ENCODE measurements around the gene MYL9. TPM values are rescaled to one million over a fixed set of nuclear protein-coding genes. Genes with fewer than 3 reads are reported as not detected.

Gene MYL9
- total RNA-seq, 1 experiment from 2014 or later = 382 TPM

- POLR2A ChIA-PET = no interaction called here
- no peaks in the 10 kb centered on the region for H3K4me1 Mint-ChIP-seq (ENCODE audit: low read depth, unreplicated experiment)
- Histone ChIP-seq H3K27me3 (replicated peaks; ENCODE audit: control insufficient read depth, insufficient read depth, low read length) (no peaks in the 10 kb centered on the region), H3K36me3 (ENCODE audit: control insufficient read depth, insufficient read depth, low read length) (no peaks in the 10 kb centered on the region), H3K4me3 (ENCODE audit: low read depth, low read length) (no peak overlapping the region), H3K9me3 (no peaks in the 10 kb centered on the region), H3K4me1 (no peaks in the 10 kb centered on the region)
- no peak for TF ChIP-seq CTCF (IDR thresholded peaks at IDR 0.05; ENCODE audit: insufficient read depth in 1 of 2, low read depth in 1 of 2, low read length in 1 of 2, severe bottlenecking in 1 of 2, unreplicated experiment in 1 of 2)
- no peaks in the 10 kb centered on the region for H3K9me3 Mint-ChIP-seq (ENCODE audit: unreplicated experiment)
- no peak overlapping the region for H3K4me3 Mint-ChIP-seq (ENCODE audit: unreplicated experiment)
- BruUV-seq (replicated peaks) = no TSS peak
- no peak for DNase-seq
- CTCF ChIA-PET = interaction anchor here (0.6 to 1.0 kb wide), 2 partner anchors 48 to 276 kb away, joined by 3 to 4 read pairs; no protein-coding TSS in a partner anchor
- peaks cover 2% of the 10 kb centered on the region for H3K27me3 Mint-ChIP-seq (ENCODE audit: insufficient read depth, unreplicated experiment)
- intact Hi-C loops (cut with micrococcal nuclease; ENCODE audit: unreplicated experiment) = no loop called here
- peaks cover 50% of the 10 kb centered on the region for H3K36me3 Mint-ChIP-seq (ENCODE audit: insufficient read depth, unreplicated experiment)
- no peak overlapping the region for H3K27ac Mint-ChIP-seq (ENCODE audit: unreplicated experiment)
These were observed 9.5 kb downstream of the MYL9 start for GRCh38 chr20:36550790-36551299.

DNA sequence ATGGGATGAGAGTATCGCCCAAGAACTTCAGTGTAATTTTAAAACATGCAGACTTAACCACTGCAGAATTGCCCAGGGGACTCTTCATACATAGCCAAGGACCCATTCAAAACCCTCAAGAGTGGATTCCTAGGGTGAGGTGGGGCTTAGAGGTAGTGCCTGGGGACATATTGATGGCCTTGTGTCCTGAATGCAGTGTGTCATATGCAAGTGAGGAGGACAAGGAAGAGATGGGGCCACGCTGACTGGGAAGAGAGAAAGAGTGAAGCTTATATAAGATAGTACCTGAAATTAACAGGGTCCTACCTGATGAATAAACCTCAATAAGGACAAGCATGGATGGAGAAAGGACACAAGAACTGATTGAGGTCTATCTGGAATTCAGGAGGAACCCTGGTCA lies 13.9 kb downstream of the MYL9 start:
- Histone ChIP-seq H3K9me3 (no peaks in the 10 kb centered on the region), H3K36me3 (ENCODE audit: control insufficient read depth, insufficient read depth, low read length) (no peaks in the 10 kb centered on the region), H3K4me1 (no peaks in the 10 kb centered on the region), H3K4me3 (ENCODE audit: low read depth, low read length) (no peak overlapping the region), H3K27me3 (replicated peaks; ENCODE audit: control insufficient read depth, insufficient read depth, low read length) (no peaks in the 10 kb centered on the region)
- H3K27me3 Mint-ChIP-seq (ENCODE audit: insufficient read depth, unreplicated experiment) = peaks cover 2% of the 10 kb centered on the region
- H3K9me3 Mint-ChIP-seq (ENCODE audit: unreplicated experiment) = no peaks in the 10 kb centered on the region
- peaks cover 19% of the 10 kb centered on the region for H3K36me3 Mint-ChIP-seq (ENCODE audit: insufficient read depth, unreplicated experiment)
- DNase-seq = no peak
- ChIA-PET CTCF (no interaction called here), POLR2A (no interaction called here)
- intact Hi-C loops (cut with micrococcal nuclease; ENCODE audit: unreplicated experiment) = no loop called here
- BruUV-seq (replicated peaks) = no TSS peak
- H3K27ac Mint-ChIP-seq (ENCODE audit: unreplicated experiment) = no peak overlapping the region
- H3K4me1 Mint-ChIP-seq (ENCODE audit: low read depth, unreplicated experiment) = peaks cover 6% of the 10 kb centered on the region
- TF ChIP-seq CTCF (IDR thresholded peaks at IDR 0.05; ENCODE audit: insufficient read depth in 1 of 2, low read depth in 1 of 2, low read length in 1 of 2, severe bottlenecking in 1 of 2, unreplicated experiment in 1 of 2) = no peak
- H3K4me3 Mint-ChIP-seq (ENCODE audit: unreplicated experiment) = no peak overlapping the region

DNA sequence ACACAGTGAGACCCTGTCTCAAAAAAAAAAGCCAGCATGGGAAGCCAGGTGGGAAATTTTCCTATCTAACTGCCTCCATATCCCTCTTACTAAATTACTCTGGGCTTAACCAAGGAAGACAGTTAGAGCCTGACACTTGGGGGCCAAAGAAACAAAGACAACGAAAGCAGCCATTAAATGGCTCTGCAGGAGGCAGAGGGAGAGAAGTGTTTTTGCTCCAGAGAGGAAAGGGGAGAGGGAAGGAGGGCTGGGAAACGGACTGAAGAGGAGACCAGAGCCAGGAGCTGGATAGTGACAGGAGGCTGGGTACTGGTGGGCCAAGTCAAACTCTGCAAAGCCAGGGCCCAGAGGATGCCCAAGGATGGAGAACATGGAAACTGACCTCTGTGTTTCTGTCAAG lies 21.4 kb downstream of the MYL9 start:
- Histone ChIP-seq H3K4me3 (ENCODE audit: low read depth, low read length) (no peak overlapping the region), H3K4me1 (peaks cover 8% of the 10 kb centered on the region; the same call in 1 of the 2 replicates), H3K36me3 (ENCODE audit: control insufficient read depth, insufficient read depth, low read length) (no peaks in the 10 kb centered on the region), H3K9me3 (peaks cover 10% of the 10 kb centered on the region), H3K27me3 (replicated peaks; ENCODE audit: control insufficient read depth, insufficient read depth, low read length) (no peaks in the 10 kb centered on the region)
- TF ChIP-seq CTCF (IDR thresholded peaks at IDR 0.05; ENCODE audit: insufficient read depth in 1 of 2, low read depth in 1 of 2, low read length in 1 of 2, severe bottlenecking in 1 of 2, unreplicated experiment in 1 of 2) = no peak
- H3K36me3 Mint-ChIP-seq (ENCODE audit: insufficient read depth, unreplicated experiment) = no peaks in the 10 kb centered on the region
- intact Hi-C loops (cut with micrococcal nuclease; ENCODE audit: unreplicated experiment) = loop anchor here (1.0 kb wide), 1 partner anchor 11 kb away; the partner anchor contains the start of gene TGIF2
- DNase-seq = no peak
- CTCF ChIA-PET = interaction anchor here (1.1 to 1.3 kb wide), 2 partner anchors 14 to 43 kb away, joined by 3 to 5 read pairs; partner anchors contain the start of gene RAB5IF
- POLR2A ChIA-PET = no interaction called here
- peaks cover 7% of the 10 kb centered on the region for H3K4me1 Mint-ChIP-seq (ENCODE audit: low read depth, unreplicated experiment)
- peaks cover 18% of the 10 kb centered on the region for H3K9me3 Mint-ChIP-seq (ENCODE audit: unreplicated experiment)
- no peaks in the 10 kb centered on the region for H3K27me3 Mint-ChIP-seq (ENCODE audit: insufficient read depth, unreplicated experiment)
- BruUV-seq (replicated peaks) = no TSS peak
- H3K27ac Mint-ChIP-seq (ENCODE audit: unreplicated experiment) = no peak overlapping the region
- H3K4me3 Mint-ChIP-seq (ENCODE audit: unreplicated experiment) = no peak overlapping the region
